Occipital lobe (tissue), 2 donors: ENCODE data around the gene TMEM272. TPM values are rescaled to one million over a fixed set of nuclear protein-coding genes. Genes with fewer than 3 reads are reported as not detected.

Source experiments
- DNase-seq: peaks from one replicate; lab custom pipeline; 2025; lab: John Stamatoyannopoulos, UW
- total RNA-seq: library from RNA; depleted of rRNA; stranded (reverse); fragments of >200 nt; gene quantifications from one replicate; pipeline ENCODE4 v1.2.3, GENCODE V29; 2014

The TMEM272 gene
- 0.16 TPM for total RNA-seq

GRCh38 chr13:51844862-51845573, at the start of gene TMEM272:
Gene TMEM272 (minus strand): TSS chr13:51845177. CDS start chr13:51838530, 6,647 bp downstream.
- peak; percentile 26 for DNase-seq

GRCh38 chr13:51894239-51894638, 49.3 kb upstream of the TMEM272 start:
- no peak for DNase-seq

GRCh38 chr13:51892657-51893056, 47.7 kb upstream of the TMEM272 start:
- no peak for DNase-seq

- DNase-seq, result no peak
Measured at GRCh38 chr13:51887468-51887867, 42.5 kb upstream of the TMEM272 start.

- no peak for DNase-seq
Measured at GRCh38 chr13:51885651-51886050, 40.7 kb upstream of the TMEM272 start.

GRCh38 chr13:51883226-51883600, 38.2 kb upstream of the TMEM272 start:
- no peak for DNase-seq

GRCh38 chr13:51882570-51883225, 37.7 kb upstream of the TMEM272 start:
- DNase-seq, result no peak

- DNase-seq, result no peak
Measured at GRCh38 chr13:51881296-51881695, 36.3 kb upstream of the TMEM272 start.

GRCh38 chr13:51879133-51879532, 34.2 kb upstream of the TMEM272 start:
- no peak for DNase-seq

GRCh38 chr13:51874651-51875050, 29.7 kb upstream of the TMEM272 start:
- peak; percentile 30 for DNase-seq

GRCh38 chr13:51873837-51874236, 28.9 kb upstream of the TMEM272 start:
- no peak for DNase-seq

GRCh38 chr13:51873117-51873798, 28.3 kb upstream of the TMEM272 start:
- no peak for DNase-seq

GRCh38 chr13:51870616-51871015, 25.6 kb upstream of the TMEM272 start:
- no peak for DNase-seq

- no peak for DNase-seq
Measured at GRCh38 chr13:51869916-51870315, 24.9 kb upstream of the TMEM272 start.

GRCh38 chr13:51867062-51867461, 22.1 kb upstream of the TMEM272 start:
- DNase-seq, result no peak

- no peak for DNase-seq
Measured at GRCh38 chr13:51865838-51866237, 20.9 kb upstream of the TMEM272 start.

- no peak for DNase-seq
Measured at GRCh38 chr13:51862957-51863356, 18.0 kb upstream of the TMEM272 start.

GRCh38 chr13:51861723-51862300, 16.8 kb upstream of the TMEM272 start, which contains the start of gene CCDC70:
Gene CCDC70 (plus strand): TSS chr13:51861969. CDS start chr13:51865412, 3,443 bp downstream.
- DNase-seq, result no peak

- DNase-seq, result no peak
Measured at GRCh38 chr13:51858433-51859247, 13.7 kb upstream of the TMEM272 start.

GRCh38 chr13:51856998-51857397, 12.0 kb upstream of the TMEM272 start:
- DNase-seq, result no peak

GRCh38 chr13:51856027-51856736, 11.2 kb upstream of the TMEM272 start:
- DNase-seq, result no peak
